HCT116 (cell line): ENCODE measurements around the gene MZT2B.
"Not testable (repeated sequence)": the region's sequence is repeated elsewhere in the genome, so short reads cannot be mapped to it uniquely, and the experiment has no call there.

Experiments
- EZH2phosphoT487 ChIP-seq: fragments of 200-600 bp; IDR thresholded peaks from 2 replicates; pipeline ENCODE4 v1.6.1; 2018; ENCODE audit warnings: antibody characterized with exemption, borderline replicate concordance
- POLR2A ChIP-seq: IDR thresholded peaks from 2 replicates; pipeline ENCODE4 v1.7.0; 2011; ENCODE audit warnings: borderline replicate concordance; ENCODE audit not compliant: insufficient read depth, insufficient read length; ENCODE audit errors: extremely low read depth
- REST ChIP-seq: IDR thresholded peaks from 2 replicates; pipeline ENCODE4 v1.6.1; 2012; ENCODE audit warnings: low read depth
- SIN3A ChIP-seq: IDR thresholded peaks from 2 replicates; pipeline ENCODE4 v1.6.1; 2012; ENCODE audit warnings: low read depth
- YY1 ChIP-seq: IDR thresholded peaks from 2 replicates; pipeline ENCODE4 v1.6.1; 2011; ENCODE audit warnings: low read length, low read depth, moderate library complexity, mild to moderate bottlenecking; ENCODE audit not compliant: insufficient replicate concordance; ENCODE audit errors: extremely low read depth
- TF ChIP-seq, protein P1 (sequence below), 3 experiments: fragments of 200-600 bp in 1 of 3; sonication (generic) in 1 of 3; IDR thresholded peaks in 2 of 3; conservative IDR thresholded peaks in 1 of 3; 2 replicates each; pipeline ENCODE4 v1.5.1; 2012 to 2017; ENCODE audit warnings: low read depth in 2 of 3, low read length in 2 of 3, antibody characterized with exemption in 1 of 3, borderline replicate concordance in 1 of 3, control low read depth in 1 of 3, mild to moderate bottlenecking in 1 of 3, mixed read lengths in 1 of 3, mixed run types in 1 of 3, moderate library complexity in 1 of 3; ENCODE audit not compliant: insufficient read depth in 1 of 3

- not testable (repeated sequence) for TF ChIP-seq POLR2A, SIN3A, REST, YY1, EZH2phosphoT487
- TF ChIP-seq, protein P1, sequence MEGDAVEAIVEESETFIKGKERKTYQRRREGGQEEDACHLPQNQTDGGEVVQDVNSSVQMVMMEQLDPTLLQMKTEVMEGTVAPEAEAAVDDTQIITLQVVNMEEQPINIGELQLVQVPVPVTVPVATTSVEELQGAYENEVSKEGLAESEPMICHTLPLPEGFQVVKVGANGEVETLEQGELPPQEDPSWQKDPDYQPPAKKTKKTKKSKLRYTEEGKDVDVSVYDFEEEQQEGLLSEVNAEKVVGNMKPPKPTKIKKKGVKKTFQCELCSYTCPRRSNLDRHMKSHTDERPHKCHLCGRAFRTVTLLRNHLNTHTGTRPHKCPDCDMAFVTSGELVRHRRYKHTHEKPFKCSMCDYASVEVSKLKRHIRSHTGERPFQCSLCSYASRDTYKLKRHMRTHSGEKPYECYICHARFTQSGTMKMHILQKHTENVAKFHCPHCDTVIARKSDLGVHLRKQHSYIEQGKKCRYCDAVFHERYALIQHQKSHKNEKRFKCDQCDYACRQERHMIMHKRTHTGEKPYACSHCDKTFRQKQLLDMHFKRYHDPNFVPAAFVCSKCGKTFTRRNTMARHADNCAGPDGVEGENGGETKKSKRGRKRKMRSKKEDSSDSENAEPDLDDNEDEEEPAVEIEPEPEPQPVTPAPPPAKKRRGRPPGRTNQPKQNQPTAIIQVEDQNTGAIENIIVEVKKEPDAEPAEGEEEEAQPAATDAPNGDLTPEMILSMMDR (IDR thresholded peaks at IDR 0.05 in 2 of 3, conservative IDR thresholded peaks at IDR 0.05 in 1 of 3; ENCODE audit: borderline replicate concordance in 1 of 3, insufficient read depth in 1 of 3, low read depth in 2 of 3, low read length in 2 of 3), result not testable (repeated sequence)
These were observed 11.8 kb downstream of the MZT2B start for GRCh38 chr2:130193824-130194223.
